AG04449 (cell line): ENCODE results near the gene L1CAM.

Source experiments
- CTCF ChIA-PET: fragments of 350-600 bp; formaldehyde crosslinking; extraction: SDS; loops from one replicate; lab custom pipeline; 2021; ENCODE audit warnings: antibody characterized with exemption; lab: Yijun Ruan, JAX
- POLR2A ChIA-PET: fragments of 400-600, 350-600 bp; formaldehyde crosslinking; extraction: SDS; loops from one replicate; lab custom pipeline; 2020; ENCODE audit warnings: antibody characterized with exemption, inconsistent platforms; lab: Yijun Ruan, JAX
- DNase-seq: peaks from one replicate; pipeline ENCODE4 v3.0.0-alpha.2; 2010; ENCODE audit warnings: low read depth, low spot score
- H3K4me3 ChIP-seq: 2 replicates; pipeline ENCODE4 v1.5.1; 2011; ENCODE audit warnings: low read depth, mild to moderate bottlenecking, control low read depth, low read length
- TF ChIP-seq, protein P1 (sequence below): IDR thresholded peaks from one replicate; pipeline ENCODE4 v1.5.1; 2011; ENCODE audit warnings: mild to moderate bottlenecking, moderate library complexity, low read length, control low read depth, inconsistent platforms; ENCODE audit not compliant: insufficient read depth; ENCODE audit errors: missing control alignments

The L1CAM gene

DNA sequence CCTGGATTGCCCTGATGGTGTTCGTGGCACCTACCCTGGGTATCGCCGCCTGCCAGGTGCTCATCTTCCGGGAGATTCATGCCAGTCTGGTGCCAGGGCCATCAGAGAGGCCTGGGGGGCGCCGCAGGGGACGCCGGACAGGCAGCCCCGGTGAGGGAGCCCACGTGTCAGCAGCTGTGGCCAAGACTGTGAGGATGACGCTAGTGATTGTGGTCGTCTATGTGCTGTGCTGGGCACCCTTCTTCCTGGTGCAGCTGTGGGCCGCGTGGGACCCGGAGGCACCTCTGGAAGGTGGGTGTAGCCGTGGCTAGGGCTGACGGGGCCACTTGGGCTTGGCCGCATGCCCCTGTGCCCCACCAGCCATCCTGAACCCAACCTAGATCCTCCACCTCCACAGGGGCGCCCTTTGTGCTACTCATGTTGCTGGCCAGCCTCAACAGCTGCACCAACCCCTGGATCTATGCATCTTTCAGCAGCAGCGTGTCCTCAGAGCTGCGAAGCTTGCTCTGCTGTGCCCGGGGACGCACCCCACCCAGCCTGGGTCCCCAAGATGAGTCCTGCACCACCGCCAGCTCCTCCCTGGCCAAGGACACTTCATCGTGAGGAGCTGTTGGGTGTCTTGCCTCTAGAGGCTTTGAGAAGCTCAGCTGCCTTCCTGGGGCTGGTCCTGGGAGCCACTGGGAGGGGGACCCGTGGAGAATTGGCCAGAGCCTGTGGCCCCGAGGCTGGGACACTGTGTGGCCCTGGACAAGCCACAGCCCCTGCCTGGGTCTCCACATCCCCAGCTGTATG is 20.3 kb upstream of the L1CAM start:
- ChIA-PET POLR2A (no interaction called here), CTCF (interaction anchor here (1.8 kb wide), 1 partner anchor 16 kb away, joined by 7 read pairs; no protein-coding TSS in a partner anchor)
- H3K4me3 ChIP-seq, result no peak overlapping the region
- DNase-seq, result no peak
- TF ChIP-seq, protein P1, sequence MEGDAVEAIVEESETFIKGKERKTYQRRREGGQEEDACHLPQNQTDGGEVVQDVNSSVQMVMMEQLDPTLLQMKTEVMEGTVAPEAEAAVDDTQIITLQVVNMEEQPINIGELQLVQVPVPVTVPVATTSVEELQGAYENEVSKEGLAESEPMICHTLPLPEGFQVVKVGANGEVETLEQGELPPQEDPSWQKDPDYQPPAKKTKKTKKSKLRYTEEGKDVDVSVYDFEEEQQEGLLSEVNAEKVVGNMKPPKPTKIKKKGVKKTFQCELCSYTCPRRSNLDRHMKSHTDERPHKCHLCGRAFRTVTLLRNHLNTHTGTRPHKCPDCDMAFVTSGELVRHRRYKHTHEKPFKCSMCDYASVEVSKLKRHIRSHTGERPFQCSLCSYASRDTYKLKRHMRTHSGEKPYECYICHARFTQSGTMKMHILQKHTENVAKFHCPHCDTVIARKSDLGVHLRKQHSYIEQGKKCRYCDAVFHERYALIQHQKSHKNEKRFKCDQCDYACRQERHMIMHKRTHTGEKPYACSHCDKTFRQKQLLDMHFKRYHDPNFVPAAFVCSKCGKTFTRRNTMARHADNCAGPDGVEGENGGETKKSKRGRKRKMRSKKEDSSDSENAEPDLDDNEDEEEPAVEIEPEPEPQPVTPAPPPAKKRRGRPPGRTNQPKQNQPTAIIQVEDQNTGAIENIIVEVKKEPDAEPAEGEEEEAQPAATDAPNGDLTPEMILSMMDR, result no peak

DNA sequence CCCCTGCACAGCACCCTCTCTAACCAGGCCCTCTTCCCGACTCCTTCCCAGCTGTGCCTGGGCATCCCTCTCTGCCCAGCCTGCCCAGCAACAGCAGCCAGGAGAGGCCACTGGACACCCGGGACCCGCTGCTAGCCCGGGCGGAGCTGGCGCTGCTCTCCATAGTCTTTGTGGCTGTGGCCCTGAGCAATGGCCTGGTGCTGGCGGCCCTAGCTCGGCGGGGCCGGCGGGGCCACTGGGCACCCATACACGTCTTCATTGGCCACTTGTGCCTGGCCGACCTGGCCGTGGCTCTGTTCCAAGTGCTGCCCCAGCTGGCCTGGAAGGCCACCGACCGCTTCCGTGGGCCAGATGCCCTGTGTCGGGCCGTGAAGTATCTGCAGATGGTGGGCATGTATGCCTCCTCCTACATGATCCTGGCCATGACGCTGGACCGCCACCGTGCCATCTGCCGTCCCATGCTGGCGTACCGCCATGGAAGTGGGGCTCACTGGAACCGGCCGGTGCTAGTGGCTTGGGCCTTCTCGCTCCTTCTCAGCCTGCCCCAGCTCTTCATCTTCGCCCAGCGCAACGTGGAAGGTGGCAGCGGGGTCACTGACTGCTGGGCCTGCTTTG is 19.6 kb upstream of the L1CAM start:
- TF ChIP-seq, protein P1, result no peak
- ChIA-PET CTCF (no interaction called here), POLR2A (no interaction called here)
- no peak for DNase-seq
- H3K4me3 ChIP-seq, result no peak overlapping the region

DNA sequence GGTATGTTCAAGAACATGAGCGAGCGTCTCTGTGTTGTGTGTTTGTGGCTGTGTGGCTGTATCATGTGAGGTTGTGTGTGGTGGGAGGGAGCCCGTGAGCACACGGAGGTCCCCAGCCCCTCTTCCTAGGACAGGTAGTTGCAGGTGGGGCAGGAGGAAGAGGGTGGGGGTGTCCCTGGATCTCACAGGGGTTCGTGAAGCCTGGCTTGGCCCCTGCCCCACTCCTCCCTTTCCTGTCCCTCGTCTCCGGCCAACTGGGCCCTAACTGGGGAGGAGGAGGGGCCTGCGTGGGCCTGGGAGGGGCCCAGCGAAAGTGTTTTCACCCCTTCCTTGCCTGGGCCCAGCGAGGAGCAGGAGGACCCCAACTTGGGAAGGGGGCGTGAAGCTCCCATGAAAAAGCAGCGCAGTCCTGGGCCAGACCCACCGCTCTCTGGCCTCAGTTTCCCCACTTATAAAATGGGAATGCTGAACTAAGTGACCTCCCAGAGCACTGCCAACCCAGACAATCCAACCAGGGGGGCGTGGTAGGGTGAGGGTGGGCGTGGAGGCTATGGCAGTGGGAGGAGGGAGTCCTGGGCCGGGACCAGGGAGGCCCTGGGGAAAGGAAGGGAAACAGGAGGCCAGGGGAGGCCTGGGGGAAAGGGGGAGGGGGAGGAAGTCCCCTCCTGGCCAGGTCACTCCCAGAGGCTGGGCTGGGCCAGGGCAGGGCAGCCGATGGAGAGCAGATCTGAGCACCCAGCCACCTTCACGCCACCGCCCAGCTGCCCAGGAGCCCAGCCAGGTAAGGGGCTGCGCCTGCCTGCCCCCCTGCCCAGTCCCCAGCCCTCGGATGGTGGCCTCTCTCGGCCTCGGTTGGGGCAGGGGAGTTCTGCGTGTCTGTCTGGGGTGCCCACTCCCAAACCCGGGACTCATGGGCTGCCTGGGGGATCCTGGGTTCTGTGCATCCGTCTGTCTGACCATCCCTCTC is 18.3 kb upstream of the L1CAM start, which contains the start of gene AVPR2:
TSS of gene AVPR2 (plus strand) at position 683 of the 967 bp plus-strand sequence. CDS start 473 bp downstream, outside the sequence.
- DNase-seq, result no peak
- ChIA-PET CTCF (no interaction called here), POLR2A (no interaction called here)
- no peak within 1 kb of the TSS for H3K4me3 ChIP-seq
- TF ChIP-seq, protein P1, result no peak

DNA sequence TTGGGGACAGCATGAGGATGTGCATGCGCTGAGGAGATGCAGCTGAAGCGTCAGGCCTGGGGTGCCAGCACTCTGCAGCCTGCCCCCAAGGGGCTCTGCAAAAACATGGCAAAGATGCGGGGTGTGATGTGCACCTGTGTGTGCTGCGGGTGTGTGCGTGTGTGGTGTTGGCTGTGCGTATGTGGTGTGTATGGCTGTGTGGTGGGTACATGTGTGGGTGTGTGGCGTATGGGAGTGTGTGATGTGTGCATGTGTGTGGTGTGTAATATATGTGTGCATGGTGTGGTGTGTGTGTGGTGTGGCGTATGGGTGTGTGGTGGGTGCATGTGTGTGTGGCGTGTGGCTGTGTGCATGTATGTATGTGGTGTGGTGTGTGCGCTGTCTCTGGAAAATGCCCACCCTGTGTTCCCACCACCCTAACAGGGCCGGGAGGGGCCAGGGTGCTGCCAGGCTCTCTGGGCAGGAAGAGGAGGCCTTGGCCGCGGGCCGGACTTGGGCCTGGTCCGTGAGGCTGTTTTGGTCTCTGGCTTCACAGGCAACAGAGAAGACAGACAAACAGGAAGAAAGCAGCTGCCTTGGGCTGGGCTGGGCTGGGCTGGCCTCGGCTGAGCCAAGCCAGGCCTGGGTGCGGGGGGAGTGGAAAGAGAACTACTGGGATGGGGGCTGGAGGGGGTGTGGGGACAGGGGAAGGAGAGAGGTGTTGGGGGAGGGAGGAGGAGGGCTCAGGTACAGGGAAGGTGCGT is 17.4 kb upstream of the L1CAM start:
- POLR2A ChIA-PET, result no interaction called here
- CTCF ChIA-PET, result no interaction called here
- TF ChIP-seq, protein P1, result no peak
- DNase-seq, result no peak
- H3K4me3 ChIP-seq, result no peak overlapping the region

DNA sequence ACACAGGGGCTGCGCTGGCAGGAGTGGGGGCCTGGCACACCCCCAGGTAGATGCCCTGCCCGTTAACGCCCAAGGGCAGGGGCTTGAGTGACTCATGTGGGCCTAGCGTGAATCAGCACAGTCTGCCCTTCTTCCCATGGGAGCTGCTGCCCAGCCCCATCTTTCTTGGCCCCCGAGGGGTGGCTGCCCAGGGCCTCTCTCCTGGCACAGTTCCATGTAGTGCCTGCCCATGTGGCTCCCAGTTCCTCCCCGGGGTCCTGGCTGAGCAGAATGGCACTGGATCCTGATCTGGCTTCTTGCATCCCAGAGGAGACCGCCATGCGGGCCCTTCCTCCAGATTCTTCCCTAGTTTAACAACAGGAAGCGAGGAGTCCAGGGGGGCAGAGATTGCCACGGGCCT is 16.4 kb upstream of the L1CAM start:
- TF ChIP-seq, protein P1, result no peak
- DNase-seq, result no peak
- CTCF ChIA-PET, result no interaction called here
- no peak overlapping the region for H3K4me3 ChIP-seq
- POLR2A ChIA-PET, result no interaction called here
